ENCODE results near the gene CCR5AS.
A peak's percentile ranks its signal among the peaks of the same experiment; 100 is the strongest.

The CCR5AS gene

DNA sequence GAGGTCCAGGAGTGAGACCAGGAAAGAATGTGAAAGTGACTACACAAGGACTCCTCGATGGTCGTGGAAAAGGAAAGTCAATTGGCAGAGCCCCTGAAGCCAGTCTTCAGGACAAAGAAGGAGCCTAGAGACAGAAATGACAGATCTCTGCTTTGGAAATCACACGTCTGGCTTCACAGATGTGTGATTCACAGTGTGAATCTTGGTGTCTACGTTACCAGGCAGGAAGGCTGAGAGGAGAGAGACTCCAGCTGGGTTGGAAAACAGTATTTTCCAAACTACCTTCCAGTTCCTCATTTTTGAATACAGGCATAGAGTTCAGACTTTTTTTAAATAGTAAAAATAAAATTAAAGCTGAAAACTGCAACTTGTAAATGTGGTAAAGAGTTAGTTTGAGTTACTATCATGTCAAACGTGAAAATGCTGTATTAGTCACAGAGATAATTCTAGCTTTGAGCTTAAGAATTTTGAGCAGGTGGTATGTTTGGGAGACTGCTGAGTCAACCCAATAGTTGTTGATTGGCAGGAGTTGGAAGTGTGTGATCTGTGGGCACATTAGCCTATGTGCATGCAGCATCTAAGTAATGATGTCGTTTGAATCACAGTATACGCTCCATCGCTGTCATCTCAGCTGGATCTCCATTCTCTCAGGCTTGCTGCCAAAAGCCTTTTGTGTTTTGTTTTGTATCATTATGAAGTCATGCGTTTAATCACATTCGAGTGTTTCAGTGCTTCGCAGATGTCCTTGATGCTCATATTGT lies 47.0 kb downstream of the CCR5AS start:
- Histone ChIP-seq H3K27ac (ENCODE audit: low read depth in 1 of 2, low read length in 2 of 2) (peak overlapping the region; percentile 40 to 88), H3K4me2 (replicated peaks; ENCODE audit: extremely low read depth, low read length, poor library complexity, severe bottlenecking) (peak overlapping the region; percentile 96), H3K9ac (ENCODE audit: insufficient read depth, low read length, poor library complexity, severe bottlenecking) (peak overlapping the region; percentile 2), H3K79me2 (ENCODE audit: insufficient read depth, low read length) (peaks cover 66% of the 10 kb centered on the region), H3K4me1 (ENCODE audit: control insufficient read depth in 1 of 2, insufficient read depth in 2 of 2, low read length in 2 of 2) (peaks cover 69 to 85% of the 10 kb centered on the region in 2 donors), H3K36me3 (replicated peaks in 1 of 2; ENCODE audit: control insufficient read depth in 1 of 2, insufficient read depth in 2 of 2, low read length in 2 of 2) (peaks cover 42 to 44% of the 10 kb centered on the region in 2 donors), H2AFZ (ENCODE audit: insufficient read depth, low read depth, low read length, poor library complexity, severe bottlenecking) (no peak overlapping the region), H3K4me3 (replicated peaks in 1 of 3; ENCODE audit: low read depth in 2 of 3, low read length in 3 of 3) (peak overlapping the region; percentile 5 to 92 (median 26)), H3K9me3 (replicated peaks in 1 of 2; ENCODE audit: control insufficient read depth in 1 of 2, insufficient read depth in 1 of 2, low read length in 2 of 2) (no peaks in the 10 kb centered on the region), H4K20me1 (ENCODE audit: insufficient read depth, low read length) (peaks cover 16% of the 10 kb centered on the region), H3K27me3 (ENCODE audit: control insufficient read depth in 2 of 2, insufficient read depth in 2 of 2, low read length in 2 of 2) (no peaks in the 10 kb centered on the region)
- no peaks in the 10 kb centered on the region for H3K9me3 Mint-ChIP-seq
- peak overlapping the region; percentile 90 to 96 (median 92) for H3K27ac Mint-ChIP-seq
- H3K4me1 Mint-ChIP-seq = peaks cover 89% of the 10 kb centered on the region
- peak in 2 of 3 donors; percentile 59 to 62 for DNase-seq
- H3K4me3 Mint-ChIP-seq = peak overlapping the region; percentile 60 to 84
- WGBS (ENCODE audit: insufficient coverage) = 23% methylated on average over 4 of the region's 11 CpGs
- H3K27me3 Mint-ChIP-seq (ENCODE audit: low read depth in 3 of 3) = no peaks in the 10 kb centered on the region
- H3K36me3 Mint-ChIP-seq = peaks cover 50 to 51% of the 10 kb centered on the region in 2 donors
- intact Hi-C loops (cut with micrococcal nuclease) = loop anchor here (5.0 kb wide), 3 partner anchors 38 to 138 kb away; no protein-coding TSS in a partner anchor
- TF ChIP-seq, protein P1, sequence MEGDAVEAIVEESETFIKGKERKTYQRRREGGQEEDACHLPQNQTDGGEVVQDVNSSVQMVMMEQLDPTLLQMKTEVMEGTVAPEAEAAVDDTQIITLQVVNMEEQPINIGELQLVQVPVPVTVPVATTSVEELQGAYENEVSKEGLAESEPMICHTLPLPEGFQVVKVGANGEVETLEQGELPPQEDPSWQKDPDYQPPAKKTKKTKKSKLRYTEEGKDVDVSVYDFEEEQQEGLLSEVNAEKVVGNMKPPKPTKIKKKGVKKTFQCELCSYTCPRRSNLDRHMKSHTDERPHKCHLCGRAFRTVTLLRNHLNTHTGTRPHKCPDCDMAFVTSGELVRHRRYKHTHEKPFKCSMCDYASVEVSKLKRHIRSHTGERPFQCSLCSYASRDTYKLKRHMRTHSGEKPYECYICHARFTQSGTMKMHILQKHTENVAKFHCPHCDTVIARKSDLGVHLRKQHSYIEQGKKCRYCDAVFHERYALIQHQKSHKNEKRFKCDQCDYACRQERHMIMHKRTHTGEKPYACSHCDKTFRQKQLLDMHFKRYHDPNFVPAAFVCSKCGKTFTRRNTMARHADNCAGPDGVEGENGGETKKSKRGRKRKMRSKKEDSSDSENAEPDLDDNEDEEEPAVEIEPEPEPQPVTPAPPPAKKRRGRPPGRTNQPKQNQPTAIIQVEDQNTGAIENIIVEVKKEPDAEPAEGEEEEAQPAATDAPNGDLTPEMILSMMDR (IDR thresholded peaks at IDR 0.05) = no peak

DNA sequence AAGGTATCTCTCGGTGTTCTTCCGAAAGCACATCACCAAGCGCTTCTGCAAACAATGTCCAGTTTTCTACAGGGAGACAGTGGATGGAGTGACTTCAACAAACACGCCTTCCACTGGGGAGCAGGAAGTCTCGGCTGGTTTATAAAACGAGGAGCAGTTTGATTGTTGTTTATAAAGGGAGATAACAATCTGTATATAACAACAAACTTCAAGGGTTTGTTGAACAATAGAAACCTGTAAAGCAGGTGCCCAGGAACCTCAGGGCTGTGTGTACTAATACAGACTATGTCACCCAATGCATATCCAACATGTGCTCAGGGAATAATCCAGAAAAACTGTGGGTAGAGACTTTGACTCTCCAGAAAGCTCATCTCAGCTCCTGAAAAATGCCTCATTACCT lies 48.4 kb downstream of the CCR5AS start:
- H3K27ac ChIP-seq (ENCODE audit: low read depth in 1 of 2, low read length in 2 of 2) = peak overlapping the region; percentile 19 to 88
- TF ChIP-seq, protein P1 (IDR thresholded peaks at IDR 0.05) = no peak
- H3K4me2 ChIP-seq (replicated peaks; ENCODE audit: extremely low read depth, low read length, poor library complexity, severe bottlenecking) = peak overlapping the region; percentile 96
- intact Hi-C loops (cut with micrococcal nuclease) = loop anchor here in 1 of 2 donors (5.0 kb wide), 1 partner anchor 36 kb away; no protein-coding TSS in a partner anchor
- H3K27me3 ChIP-seq (ENCODE audit: control insufficient read depth in 2 of 2, insufficient read depth in 2 of 2, low read length in 2 of 2) = no peaks in the 10 kb centered on the region
- H3K9ac ChIP-seq (ENCODE audit: insufficient read depth, low read length, poor library complexity, severe bottlenecking) = peak overlapping the region; percentile 2
- peak overlapping the region; percentile 24 to 92 (median 29) for H3K4me3 ChIP-seq (replicated peaks in 1 of 3; ENCODE audit: low read depth in 2 of 3, low read length in 3 of 3)
- H3K9me3 ChIP-seq (replicated peaks in 1 of 2; ENCODE audit: control insufficient read depth in 1 of 2, insufficient read depth in 1 of 2, low read length in 2 of 2) = no peaks in the 10 kb centered on the region
- H2AFZ ChIP-seq (ENCODE audit: insufficient read depth, low read depth, low read length, poor library complexity, severe bottlenecking) = no peak overlapping the region
- Mint-ChIP-seq H3K9me3 (no peaks in the 10 kb centered on the region), H3K4me3 (peak overlapping the region; percentile 59 to 99), H3K27me3 (ENCODE audit: low read depth in 3 of 3) (peaks cover 0 to 3% (median 0%) of the 10 kb centered on the region in 3 donors), H3K4me1 (peaks cover 93% of the 10 kb centered on the region), H3K36me3 (peaks cover 50 to 51% of the 10 kb centered on the region in 2 donors), H3K27ac (peak overlapping the region; percentile 74 to 96 (median 92))
- H3K4me1 ChIP-seq (ENCODE audit: control insufficient read depth in 1 of 2, insufficient read depth in 2 of 2, low read length in 2 of 2) = peaks cover 68 to 95% of the 10 kb centered on the region in 2 donors
- DNase-seq = no peak
- peaks cover 16% of the 10 kb centered on the region for H4K20me1 ChIP-seq (ENCODE audit: insufficient read depth, low read length)
- WGBS (ENCODE audit: insufficient coverage) = no CpG with 5 or more reads among the region's 6 CpGs
- H3K36me3 ChIP-seq (replicated peaks in 1 of 2; ENCODE audit: control insufficient read depth in 1 of 2, insufficient read depth in 2 of 2, low read length in 2 of 2) = peaks cover 42 to 44% of the 10 kb centered on the region in 2 donors
- H3K79me2 ChIP-seq (ENCODE audit: insufficient read depth, low read length) = peaks cover 80% of the 10 kb centered on the region

All from CD14-positive monocyte (primary cell).